Measurements from ENCODE around the gene SELPLG.
"Not testable (repeated sequence)": the region's sequence is repeated elsewhere in the genome, so short reads cannot be mapped to it uniquely, and the experiment has no call there.

SELPLG gene

DNA sequence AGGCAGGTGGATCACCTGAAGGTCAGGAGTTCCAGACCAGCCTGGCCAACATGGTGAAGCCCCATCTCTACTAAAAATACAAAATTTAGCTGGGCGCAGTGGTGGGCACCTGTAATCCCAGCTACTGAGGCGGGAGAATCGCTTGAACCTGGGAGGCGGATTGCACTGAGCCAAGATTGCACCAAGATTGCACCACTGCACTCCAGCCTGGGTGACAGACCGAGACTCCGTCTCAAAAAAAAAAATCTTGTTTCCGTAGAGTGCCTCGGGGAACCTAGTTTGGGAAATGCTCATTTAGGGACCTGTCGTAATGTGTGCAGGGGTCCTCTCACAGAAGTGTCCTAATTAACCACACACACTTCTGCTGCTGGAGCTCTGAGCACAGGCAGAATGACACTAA is 43.2 kb downstream of the SELPLG start:
- not testable (repeated sequence) for DNase-seq (ENCODE audit: low read depth in 2 of 2)

DNA sequence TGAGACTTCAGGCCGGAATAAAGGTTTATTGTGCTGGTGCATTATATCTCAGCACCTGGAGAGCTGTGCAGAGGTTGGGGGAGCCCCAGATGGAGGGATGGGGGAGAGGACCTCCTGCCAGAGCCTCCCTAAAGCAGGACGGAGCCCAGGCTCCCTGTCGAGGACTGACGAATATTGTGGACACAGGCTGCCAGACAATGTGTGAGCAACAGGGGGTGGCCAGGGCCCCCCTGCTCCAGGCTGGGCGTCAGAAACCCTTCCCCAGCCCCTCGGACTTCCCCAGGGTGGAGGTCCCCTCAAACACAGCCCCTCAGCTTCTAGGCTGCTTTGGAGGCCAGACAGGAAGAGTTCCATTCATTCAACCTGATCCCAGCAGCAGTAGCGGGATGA is 43.9 kb downstream of the SELPLG start:
- DNase-seq (ENCODE audit: low read depth in 2 of 2), result no peak

DNA sequence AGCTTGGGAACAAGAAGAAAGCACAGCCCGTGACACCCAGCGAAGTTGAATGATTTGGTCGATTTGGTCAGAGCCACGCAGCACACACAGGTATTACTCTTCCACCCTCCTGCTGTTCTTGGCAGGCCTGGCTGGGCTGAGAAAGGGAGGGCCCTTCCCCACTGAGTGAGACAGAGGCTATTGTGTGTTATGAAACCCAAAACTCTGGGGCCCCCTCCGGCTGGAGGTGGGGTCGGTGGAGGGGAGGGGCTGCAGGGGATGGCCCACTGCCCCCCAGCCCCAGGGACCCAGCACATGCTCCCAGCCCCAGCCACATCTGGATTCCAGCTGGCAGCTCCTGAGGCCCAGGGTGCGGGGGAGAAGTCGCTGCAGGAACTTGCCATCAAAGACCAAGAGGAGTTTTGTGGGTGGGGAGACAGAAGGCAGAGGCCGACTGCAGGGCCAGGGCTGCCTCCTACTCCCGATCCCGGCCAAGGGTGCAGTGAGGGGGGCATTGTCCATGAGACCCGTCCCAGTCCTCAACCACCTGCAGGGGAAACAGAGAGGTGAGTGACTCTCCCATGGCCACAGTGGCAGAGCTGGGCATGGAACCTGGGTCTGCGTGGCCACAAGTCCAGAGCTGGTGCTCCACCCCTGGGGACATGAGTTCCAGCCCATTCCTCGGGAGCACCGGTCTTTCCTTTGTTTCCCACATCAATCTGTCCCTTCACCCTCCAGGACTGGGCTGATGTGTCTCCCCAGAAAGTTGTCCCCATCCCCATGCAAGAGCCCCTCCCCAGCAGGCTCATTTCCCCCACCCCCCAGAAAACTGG is 44.5 kb downstream of the SELPLG start:
- DNase-seq (ENCODE audit: low read depth in 2 of 2), result no peak

DNA sequence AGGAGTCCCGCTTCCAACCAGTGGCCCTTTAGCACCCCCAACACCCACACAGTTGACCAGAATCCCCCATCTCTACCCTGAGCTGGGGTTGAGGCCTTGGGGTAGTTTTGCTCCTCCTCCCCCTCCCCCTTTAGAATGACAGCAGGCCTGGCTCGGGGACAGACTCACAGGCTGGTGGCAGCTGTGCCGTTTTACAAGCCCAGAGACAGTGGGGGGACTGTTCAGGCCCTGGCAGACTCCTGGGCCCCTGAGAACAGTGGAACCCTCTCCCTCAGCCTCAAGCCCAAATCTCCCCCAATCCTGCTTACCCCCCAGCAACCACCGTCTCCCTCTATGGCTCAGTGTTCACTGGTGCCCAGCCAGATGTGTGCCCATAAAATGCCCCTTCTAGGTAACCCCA is 45.9 kb downstream of the SELPLG start:
- DNase-seq (ENCODE audit: low read depth in 2 of 2), result no peak

DNA sequence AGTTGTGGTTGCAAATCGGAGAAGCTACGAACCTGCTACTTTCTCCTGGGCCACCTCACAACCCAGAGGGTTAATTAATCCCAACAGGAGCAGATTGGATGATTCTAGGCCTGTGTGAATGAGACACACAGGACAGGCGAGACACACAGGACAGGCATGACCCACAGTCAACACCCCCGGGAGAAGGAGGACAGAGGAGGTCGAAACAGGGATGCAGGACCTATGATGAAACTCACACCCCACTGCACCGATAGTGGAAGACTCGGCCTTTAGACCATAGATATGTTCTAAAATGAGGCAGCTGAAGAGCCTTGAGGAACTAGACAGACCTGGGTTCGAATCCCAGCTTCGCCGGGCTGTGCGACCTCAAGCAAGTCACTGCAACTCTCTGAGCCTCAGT is 47.4 kb downstream of the SELPLG start:
- no peak for DNase-seq (ENCODE audit: low read depth in 2 of 2)

DNA sequence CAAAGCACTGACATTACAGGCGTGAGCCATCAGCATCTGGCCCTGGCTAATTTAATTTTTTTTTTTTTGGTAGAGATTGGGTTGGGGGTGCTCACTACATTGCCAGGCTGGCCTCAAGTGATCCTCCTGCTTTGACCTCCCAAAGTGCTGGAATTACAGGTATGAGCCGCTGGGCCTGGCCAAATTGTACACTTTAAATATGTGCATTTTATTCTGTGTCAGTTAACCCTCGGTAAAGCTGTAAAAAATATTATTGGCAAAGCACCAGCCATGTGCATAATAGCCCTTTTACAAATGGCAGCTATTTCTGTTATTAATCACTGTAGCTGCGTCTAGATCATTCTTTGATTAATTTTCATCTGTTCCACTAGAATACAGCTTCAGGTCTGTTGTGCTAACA is 47.8 kb downstream of the SELPLG start:
- DNase-seq (ENCODE audit: low read depth in 2 of 2), result no peak

DNA sequence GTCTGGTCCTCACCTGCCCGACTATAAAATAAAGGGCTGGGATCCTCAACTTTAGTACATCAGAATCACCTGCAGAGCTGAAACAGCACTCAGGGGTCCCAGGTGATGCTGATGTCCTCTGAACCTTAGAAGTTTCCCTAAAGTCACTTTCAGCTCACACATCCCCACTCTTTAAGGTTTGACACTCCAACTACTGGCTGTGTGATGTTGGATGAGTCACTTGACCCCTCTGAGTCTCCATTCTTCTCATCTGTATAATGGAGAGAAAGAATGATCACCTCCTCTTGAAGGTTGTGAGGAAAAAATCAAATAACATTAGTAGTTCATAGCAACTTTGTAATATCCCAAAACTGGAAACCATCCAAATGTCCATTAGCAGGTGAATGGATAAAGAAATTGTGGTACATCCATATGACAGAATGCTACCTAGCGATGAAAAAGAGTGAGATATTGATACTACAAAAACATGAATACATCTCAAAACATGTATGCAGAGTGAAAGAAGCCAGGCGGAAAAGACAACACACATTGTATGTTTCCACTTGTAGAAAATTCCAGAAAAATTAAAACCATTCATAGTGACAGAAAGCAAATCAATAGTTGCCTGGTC is 49.1 kb downstream of the SELPLG start:
- no peak for DNase-seq (ENCODE audit: low read depth in 2 of 2)

DNA sequence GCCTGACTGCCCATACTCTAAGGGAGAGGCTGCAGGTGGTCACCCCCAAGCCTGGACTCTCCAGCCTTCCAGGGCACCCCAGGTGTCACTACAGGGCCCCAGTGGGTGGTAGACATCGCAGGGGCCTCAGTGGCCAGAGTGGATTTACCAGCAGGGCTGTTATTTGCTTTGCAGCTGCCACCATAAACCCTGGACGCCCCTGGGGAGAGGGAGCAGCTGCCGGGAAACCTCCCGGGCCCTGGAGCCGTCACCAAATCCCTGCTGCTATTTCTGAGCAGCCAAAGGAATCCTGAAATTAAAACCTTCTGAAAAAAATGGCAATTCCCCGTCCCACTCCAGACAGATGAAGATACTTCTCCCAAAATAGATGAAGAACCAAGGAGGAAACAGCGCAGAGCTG is 49.7 kb downstream of the SELPLG start:
- DNase-seq (ENCODE audit: low read depth in 2 of 2), result no peak

DNA sequence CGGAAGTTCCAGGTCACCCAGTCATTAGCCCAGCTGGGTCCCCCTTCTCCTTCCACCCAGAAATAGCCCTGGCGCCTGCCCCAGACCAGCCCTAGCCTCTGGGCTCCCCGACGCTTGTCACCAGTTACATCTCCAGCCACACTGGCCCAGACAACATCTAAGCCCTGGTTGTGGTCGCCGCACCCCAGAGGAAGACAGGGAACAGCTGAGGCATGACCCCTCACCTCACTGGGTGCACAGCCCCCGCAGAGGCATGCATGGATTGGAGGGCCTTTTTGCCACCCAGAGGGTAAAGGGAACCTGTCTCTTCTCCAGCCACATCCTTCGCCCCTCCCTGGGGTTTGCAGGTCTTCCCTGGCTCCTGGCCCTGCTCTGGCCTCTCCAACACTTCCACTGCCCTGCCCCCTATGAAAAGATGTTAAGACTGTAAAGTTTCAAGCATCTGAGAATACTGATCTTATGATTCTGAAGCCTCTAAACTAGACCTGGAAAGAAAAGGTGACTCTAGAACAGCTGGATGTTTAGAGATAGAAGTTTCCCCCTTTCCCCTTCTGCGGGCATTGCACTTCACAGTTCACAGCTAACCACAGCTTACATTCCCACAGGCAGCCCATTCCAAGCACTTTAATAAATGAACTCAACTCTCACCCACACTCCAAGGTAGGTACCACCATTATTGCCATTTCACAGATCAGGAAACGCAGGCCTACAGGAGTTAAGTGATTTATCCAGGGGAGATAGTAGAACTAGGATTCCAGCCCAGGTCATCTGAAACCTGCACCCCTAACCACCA is 50.5 kb downstream of the SELPLG start:
- no peak for DNase-seq (ENCODE audit: low read depth in 2 of 2)

DNA sequence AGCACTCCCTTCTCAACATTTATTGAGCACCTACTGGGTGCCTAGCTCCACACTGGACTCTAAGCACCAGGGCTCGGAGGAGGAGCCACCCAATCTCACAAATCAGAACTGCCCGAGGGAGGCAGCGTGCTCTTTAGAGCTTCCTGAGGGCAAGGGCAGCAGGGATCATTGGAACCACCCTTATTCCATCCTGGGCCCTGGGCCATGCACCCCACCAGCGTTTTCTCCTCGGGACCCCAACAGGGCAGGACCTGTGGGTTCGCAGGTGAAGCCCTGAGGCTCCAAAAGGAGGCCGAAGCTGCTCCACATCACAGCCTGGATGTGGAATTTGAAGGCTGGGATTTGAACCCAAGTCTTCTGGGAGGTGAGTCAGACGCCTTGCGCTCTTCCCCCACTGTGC is 51.2 kb downstream of the SELPLG start:
- no peak for DNase-seq (ENCODE audit: low read depth in 2 of 2)

DNA sequence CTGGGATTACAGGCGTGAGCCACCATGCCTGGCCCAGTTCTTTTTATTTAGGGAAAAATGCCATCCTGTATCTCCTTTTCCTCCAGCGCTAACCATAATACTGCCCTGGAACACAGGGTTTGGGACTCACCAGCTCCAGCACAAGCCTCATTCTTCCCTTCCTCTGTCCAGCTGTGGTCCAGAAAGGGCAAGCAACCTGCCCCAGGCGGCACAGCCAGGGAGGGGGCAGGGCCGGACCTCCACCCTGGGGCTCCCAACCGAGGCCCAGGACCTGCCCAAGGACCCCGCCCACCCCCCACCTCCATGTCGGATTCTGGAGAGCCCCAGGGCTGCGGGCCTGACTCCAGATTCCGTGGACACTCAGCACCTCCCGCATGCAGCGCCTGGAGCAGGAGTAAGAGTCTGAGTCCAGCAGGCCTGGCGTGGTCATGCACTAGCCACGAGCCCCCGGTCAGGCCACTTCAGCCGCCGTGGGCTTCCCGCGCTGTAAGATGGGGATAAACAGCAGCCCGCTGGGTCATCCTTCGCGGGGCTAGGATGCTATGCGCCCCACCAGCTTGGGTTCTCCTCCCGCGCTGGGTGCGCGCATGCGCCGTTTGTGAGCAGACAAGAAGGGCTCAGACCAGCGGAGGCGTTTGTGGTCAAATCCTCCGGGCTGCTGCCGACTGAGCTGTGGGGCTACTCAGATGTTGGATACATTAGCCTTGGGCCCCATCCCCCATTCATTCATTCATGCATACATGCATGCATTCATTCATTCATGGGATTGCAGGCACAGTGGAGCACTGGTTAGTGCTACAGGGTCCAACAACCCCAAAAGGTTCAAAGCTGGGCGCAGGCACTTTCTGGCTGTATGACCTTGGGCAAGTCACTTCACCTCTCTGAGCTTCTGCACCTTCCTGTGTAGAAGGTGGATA is 52.1 kb downstream of the SELPLG start:
- no peak for DNase-seq (ENCODE audit: low read depth in 2 of 2)

DNA sequence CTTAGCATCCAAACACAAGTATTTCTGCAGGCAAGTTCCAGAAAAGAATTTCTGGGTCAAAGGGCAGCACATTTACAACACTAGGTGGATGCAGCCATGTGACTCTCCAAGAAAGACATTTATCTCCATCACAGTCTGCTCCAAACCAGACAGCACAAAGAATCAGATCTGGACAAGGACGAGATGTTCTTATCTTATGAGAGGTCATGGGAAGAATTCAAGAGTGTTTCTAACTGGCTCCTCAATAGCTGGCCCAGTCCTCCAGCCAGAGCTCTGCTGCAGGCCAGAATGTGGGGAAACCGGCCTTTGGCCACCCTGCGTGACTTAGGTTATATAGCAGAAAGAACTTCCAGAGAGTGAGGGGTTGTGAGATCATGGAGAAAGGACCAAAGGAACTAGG is 53.2 kb downstream of the SELPLG start:
- no peak for DNase-seq (ENCODE audit: low read depth in 2 of 2)

DNA sequence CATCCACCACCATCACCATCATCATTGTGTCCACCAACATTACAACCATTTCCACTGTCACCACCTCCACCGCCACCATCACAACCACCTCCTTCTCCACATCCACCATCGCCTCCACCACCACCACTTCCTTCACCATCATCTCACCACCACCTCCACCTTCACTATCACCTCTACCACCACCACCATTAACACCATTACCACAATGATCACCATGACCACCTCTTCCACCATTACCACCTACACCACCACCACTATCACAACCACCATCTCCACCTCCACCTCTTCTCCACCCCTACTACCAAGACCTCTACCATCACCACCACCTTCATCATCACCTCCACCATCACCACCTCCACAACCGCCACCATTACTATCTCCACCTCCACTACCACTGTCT is 54.9 kb downstream of the SELPLG start:
- DNase-seq (ENCODE audit: low read depth in 2 of 2), result no peak

DNA sequence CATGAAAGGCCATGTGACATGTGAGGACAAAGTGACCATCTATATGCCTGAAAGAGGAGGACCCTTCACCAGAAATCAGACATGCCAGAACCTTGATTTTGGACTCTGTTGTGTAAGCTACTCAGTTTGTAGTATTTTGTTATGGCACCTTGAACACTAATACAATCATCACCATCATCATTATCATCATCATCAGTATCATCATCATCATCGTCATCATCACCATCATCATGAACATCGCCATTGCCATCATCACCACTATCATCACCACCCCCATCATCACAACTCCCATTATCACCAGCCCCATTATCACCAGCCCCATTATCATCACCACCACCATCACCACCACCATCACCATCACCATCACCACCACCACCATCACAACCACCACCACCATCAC is 55.4 kb downstream of the SELPLG start:
- no peak for DNase-seq (ENCODE audit: low read depth in 2 of 2)

DNA sequence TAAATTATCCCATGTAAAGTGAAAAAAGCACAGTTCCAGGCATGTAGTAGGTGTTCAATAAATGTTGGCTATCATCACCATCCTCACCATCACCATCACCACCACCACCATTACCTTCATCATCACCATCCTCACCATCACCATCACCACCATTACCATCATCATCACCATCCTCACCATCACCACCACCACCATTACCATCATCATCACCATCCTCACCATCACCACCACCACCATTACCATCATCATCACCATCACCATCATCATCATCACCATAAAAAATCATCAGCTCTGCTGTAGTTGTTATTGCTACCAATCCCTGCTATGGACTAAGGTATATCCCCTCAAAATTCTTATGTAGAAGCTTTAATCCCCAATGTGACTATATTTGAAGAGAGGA is 56.2 kb downstream of the SELPLG start:
- no peak for DNase-seq (ENCODE audit: low read depth in 2 of 2)

DNA sequence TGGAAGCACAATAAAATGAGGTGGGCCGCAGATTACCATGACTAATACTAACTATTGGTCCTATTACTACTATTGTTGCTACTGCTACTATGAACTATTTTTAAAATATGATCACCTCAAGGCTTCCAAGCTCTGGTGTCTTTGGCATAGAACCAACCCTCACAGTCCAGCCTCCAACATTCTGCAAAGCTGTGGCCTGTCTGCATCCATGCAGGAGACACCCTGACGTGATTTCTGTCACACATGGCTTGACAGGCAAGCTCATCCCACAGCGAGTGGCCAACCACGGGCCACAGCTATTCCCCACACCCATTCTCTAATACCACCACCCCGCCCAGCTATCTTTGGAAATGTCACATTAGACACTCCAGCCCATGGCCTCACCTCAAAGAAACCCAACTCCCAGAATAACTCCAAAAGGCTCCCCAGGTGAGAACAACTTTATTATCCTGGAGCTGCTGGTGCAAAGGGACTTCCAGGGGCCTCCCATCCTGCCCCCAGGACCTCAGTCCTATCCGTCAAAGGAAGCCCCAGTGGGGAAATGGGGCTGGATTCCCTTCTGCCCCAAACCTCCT is 56.9 kb downstream of the SELPLG start:
- DNase-seq (ENCODE audit: low read depth in 2 of 2), result no peak

DNA sequence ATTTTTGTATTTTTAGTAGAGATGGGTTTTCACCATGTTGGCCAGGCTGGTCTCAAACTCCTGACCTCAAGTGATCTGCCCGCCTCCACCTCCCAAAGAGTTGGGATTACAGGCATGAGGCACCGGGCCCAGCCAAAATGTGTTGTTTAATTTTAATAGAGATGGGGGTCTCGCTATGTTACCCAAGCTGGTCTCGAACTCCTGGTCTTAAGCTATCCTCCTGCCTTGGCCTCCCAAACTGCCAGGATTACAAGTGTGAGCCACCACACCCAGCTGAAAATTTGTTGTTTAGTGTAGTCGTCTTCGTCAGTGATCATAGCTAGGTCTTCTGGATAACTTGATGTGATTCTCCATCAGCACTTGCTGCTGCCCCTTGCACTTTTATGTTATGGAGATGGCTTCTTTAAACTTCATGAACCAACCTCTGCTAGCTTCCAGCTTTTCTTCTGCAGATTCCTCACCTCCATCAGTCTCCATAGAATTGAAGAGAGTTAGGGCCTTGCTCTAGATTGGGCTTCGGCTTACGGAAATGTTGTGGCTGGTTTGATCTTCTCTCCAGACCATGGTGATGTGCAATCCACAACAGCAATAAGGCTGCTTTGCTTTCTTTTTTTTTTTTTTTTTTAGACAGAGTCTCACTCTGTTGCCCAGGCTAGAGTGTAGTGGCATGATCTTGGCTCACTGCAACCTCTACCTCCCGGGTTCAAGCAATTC is 58.3 kb downstream of the SELPLG start:
- no peak for DNase-seq (ENCODE audit: low read depth in 2 of 2)

DNA sequence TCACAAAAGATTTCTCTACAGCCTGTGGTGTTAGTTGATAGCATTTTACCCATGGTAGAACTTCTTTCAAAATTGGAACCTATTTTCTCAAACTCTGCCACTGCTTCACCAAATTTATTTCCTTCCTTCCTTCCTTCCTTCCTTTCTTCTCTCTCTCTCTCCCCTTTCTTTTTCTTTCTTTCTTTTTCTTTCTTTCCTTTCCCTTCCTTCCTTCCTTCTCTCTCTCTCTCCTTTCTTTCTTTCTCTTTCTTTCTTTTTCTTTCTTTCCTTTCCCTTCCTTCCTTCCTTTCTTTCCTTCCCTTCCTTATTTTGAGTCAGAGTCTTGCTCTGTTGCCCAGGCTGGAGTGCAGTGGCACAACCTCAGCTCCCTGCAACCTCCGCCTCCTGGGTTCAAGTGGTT is 59.4 kb downstream of the SELPLG start:
- not testable (repeated sequence) for DNase-seq (ENCODE audit: low read depth in 2 of 2)

DNA sequence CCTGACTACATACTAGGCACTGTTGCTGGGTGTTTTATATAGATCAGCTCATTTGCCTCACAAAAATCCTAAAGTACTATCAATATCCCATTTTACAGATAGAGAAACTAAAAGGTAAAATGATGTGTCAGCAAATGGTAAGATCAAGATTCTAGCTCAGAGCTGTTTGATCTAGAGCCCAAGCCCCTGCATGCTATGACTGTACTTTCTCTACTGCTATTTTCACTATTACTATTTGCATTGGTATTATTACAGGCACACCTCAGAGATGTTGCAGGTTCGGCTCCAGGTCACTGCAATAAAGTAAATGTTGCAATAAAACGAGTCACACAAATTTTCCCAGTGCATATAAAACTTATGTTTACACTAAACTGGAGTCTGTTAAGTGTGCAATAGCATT is 60.4 kb downstream of the SELPLG start:
- DNase-seq (ENCODE audit: low read depth in 2 of 2), result no peak

DNA sequence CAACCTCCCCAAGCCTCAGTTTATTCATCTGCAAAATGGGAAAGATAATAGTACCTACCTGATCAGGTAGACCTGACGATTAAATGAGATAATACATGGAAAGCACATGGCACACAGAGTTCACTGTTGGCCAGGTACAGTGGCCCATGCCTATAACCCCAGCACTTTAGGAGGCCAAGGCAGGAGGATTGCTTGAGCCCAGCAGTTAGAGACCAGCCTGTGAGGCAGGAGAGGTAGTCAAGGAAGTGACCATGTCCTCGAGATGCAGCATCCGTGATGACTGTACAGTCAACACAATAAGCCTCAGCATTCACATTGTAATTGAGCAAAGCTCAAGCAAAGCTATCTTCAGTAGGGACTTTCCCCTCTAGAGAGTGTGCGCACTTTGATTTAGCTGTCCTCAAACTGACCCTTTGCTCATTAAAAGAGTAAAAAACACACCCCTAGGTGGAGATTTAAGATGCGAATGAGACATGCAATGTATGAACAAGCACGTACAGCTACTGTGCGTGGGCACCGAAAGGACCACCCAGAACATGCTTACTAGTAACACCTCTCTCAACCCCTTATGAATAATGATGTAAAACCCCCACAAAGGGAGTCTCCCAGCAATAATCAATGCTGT is 61.4 kb downstream of the SELPLG start:
- no peak for DNase-seq (ENCODE audit: low read depth in 2 of 2)

Data from activated CD4-positive, alpha-beta T cell treated with anti-CD3 and anti-CD28 coated beads for 24 hours (primary cell).